Endothelial cell of umbilical vein (primary cell): Measurements from ENCODE around the gene OTOGL. TPM values are rescaled to one million over a fixed set of nuclear protein-coding genes. Genes with fewer than 3 reads are reported as not detected.

ENCODE experiments used
- BruUV-seq: library from RNA; stranded (reverse); fragments of 400-500 nt; replicated peaks from 2 replicates; lab custom pipeline; 2021; lab: Mats Ljungman, UMichigan
- CTCF ChIA-PET: fragments of 300-600, 350-600 bp; sonication (Branson Sonifier 250); formaldehyde crosslinking; loops from one replicate; lab custom pipeline; 2021; ENCODE audit warnings: antibody characterized with exemption, inconsistent platforms; lab: Charles Lee
- POLR2A ChIA-PET: fragments of 300-600, 350-600 bp; sonication (Branson Sonifier 250); formaldehyde crosslinking; loops from one replicate; lab custom pipeline; 2021; ENCODE audit warnings: antibody characterized with exemption, inconsistent platforms; lab: Charles Lee
- DNase-seq: peaks from one replicate; pipeline ENCODE4 v3.0.0-alpha.2; 2011; ENCODE audit warnings: low read depth, low spot score
- FAIRE-seq: peaks from 2 replicates; lab custom pipeline; 2011; peaks lifted over from hg19 to GRCh38; lab: Jason Lieb, UNC
- H2AFZ ChIP-seq: 2 replicates; pipeline ENCODE4 v1.6.0; 2012; ENCODE audit warnings: low read depth, low read length, control low read depth, inconsistent platforms
- H3K27ac ChIP-seq: 2 replicates; pipeline ENCODE4 v1.5.1; 2011; ENCODE audit warnings: low read depth, mild to moderate bottlenecking, control low read depth, low read length, moderate library complexity; ENCODE audit not compliant: insufficient read depth
- H3K27me3 ChIP-seq, 2 experiments: 2 replicates each; pipeline versions ENCODE4 v1.6.0 to v1.6.1; 2011; ENCODE audit warnings: low read length in 2 of 2, mixed read lengths in 1 of 2; ENCODE audit not compliant: control insufficient read depth in 2 of 2, insufficient read depth in 2 of 2
- H3K36me3 ChIP-seq, 2 experiments: 2 replicates in 1 of 2; 3 replicates in 1 of 2; pipeline ENCODE4 v1.5.1; 2011; ENCODE audit warnings: low read length in 2 of 2, mild to moderate bottlenecking in 1 of 2, moderate library complexity in 1 of 2; ENCODE audit not compliant: control insufficient read depth in 2 of 2, insufficient read depth in 2 of 2; ENCODE audit errors: extremely low read depth in 1 of 2
- H3K4me1 ChIP-seq: 3 replicates; pipeline ENCODE4 v1.5.1; 2011; ENCODE audit warnings: mild to moderate bottlenecking, low read length; ENCODE audit not compliant: control insufficient read depth, insufficient read depth; ENCODE audit errors: extremely low read depth
- H3K4me2 ChIP-seq: 2 replicates; pipeline ENCODE4 v1.6.1; 2011; ENCODE audit warnings: low read length, control low read depth, mixed read lengths; ENCODE audit not compliant: insufficient read depth
- H3K4me3 ChIP-seq, 3 experiments: fragments of 200-600 bp in 1 of 3; sonication (generic), shearing (Covaris generic) in 1 of 3; replicated peaks in 1 of 3; 2 replicates each; pipeline ENCODE4 v1.5.1; 2011 to 2016; ENCODE audit warnings: control low read depth in 3 of 3, low read length in 3 of 3, mild to moderate bottlenecking in 2 of 3, inconsistent platforms in 1 of 3, low read depth in 1 of 3, moderate library complexity in 1 of 3; ENCODE audit not compliant: insufficient read depth in 1 of 3
- H3K79me2 ChIP-seq: 2 replicates; pipeline ENCODE4 v1.6.0; 2012; ENCODE audit warnings: low read length, inconsistent platforms; ENCODE audit not compliant: control insufficient read depth, insufficient read depth
- H3K9ac ChIP-seq: replicated peaks from 2 replicates; pipeline ENCODE3; 2011; ENCODE audit warnings: low read length, control low read depth; ENCODE audit not compliant: insufficient read depth; ENCODE audit errors: extremely low read depth
- H3K9me1 ChIP-seq: replicated peaks from 3 replicates; pipeline ENCODE4 v1.6.0; 2011; ENCODE audit warnings: mild to moderate bottlenecking, low read length; ENCODE audit not compliant: control insufficient read depth, insufficient read depth; ENCODE audit errors: extremely low read depth
- H3K9me3 ChIP-seq: replicated peaks from 2 replicates; pipeline ENCODE4 v1.5.1; 2012; ENCODE audit warnings: low read length, inconsistent platforms; ENCODE audit not compliant: control insufficient read depth, insufficient read depth
- H4K20me1 ChIP-seq: replicated peaks from 2 replicates; pipeline ENCODE3; 2011; ENCODE audit warnings: mild to moderate bottlenecking, low read length; ENCODE audit not compliant: control insufficient read depth, insufficient read depth; ENCODE audit errors: extremely low read depth
- CTCF ChIP-seq, 2 donors: IDR thresholded peaks; 1 replicate in 1 of 2; 2 replicates in 1 of 2; pipeline ENCODE4 v1.5.1; 2011; ENCODE audit warnings: low read length in 2 of 2, mild to moderate bottlenecking in 2 of 2, moderate library complexity in 2 of 2, control low read depth in 1 of 2, inconsistent platforms in 1 of 2, low read depth in 1 of 2; ENCODE audit not compliant: insufficient read depth in 1 of 2; ENCODE audit errors: extremely low read depth in 1 of 2
- GATA2 ChIP-seq: IDR thresholded peaks from 2 replicates; pipeline ENCODE4 v1.7.0; 2011; ENCODE audit warnings: low read depth, mild to moderate bottlenecking, moderate library complexity, mixed read lengths, low read length; ENCODE audit not compliant: insufficient read length, insufficient read depth
- JUN ChIP-seq: IDR thresholded peaks from 2 replicates; pipeline ENCODE4 v1.6.1; 2011; ENCODE audit warnings: borderline replicate concordance, low read depth; ENCODE audit not compliant: insufficient read length, insufficient read depth
- MYC ChIP-seq: IDR thresholded peaks from one replicate; pipeline ENCODE4 v1.6.1; 2011; ENCODE audit warnings: mild to moderate bottlenecking, low read depth, low read length
- POLR2A ChIP-seq: IDR thresholded peaks from 2 replicates; pipeline ENCODE4 v1.6.1; 2012; ENCODE audit warnings: low read depth, mild to moderate bottlenecking, control low read depth, low read length
- POLR2AphosphoS5 ChIP-seq: IDR thresholded peaks from 2 replicates; pipeline ENCODE4 v1.6.1; 2012; ENCODE audit warnings: low read depth, mild to moderate bottlenecking, control low read depth, low read length, moderate library complexity; ENCODE audit not compliant: insufficient read depth
- dilution Hi-C: fragments of 300-500 bp; cut with MboI; formaldehyde crosslinking; loops from one replicate; pipeline ENCODE4 v1.15.0; 2019; ENCODE audit warnings: low sequenced_read_pairs; ENCODE audit not compliant: extremely low pct_ligation_motif_present
- intact Hi-C: fragments of 100-400 bp; cut with micrococcal nuclease; formaldehyde crosslinking; loops from one replicate; pipeline ENCODE4 v1.10.0; 2022
- polyA plus RNA-seq, 4 experiments: library from polyadenylated mRNA; depleted of rRNA in 3 of 4; stranded (reverse) in 3 of 4; unstranded in 1 of 4; fragments of >200 nt; gene quantifications; 2 replicates each; pipeline versions ENCODE4 v1.2.1 to v1.2.3, GENCODE V29; 2011 to 2012; ENCODE audit warnings: missing spikeins in 1 of 4
- total RNA-seq: library from RNA; stranded (reverse); gene quantifications from 2 replicates; pipeline ENCODE4 v1.2.3, GENCODE V29; 2021

The OTOGL gene
- total and polyA plus RNA-seq, 2 donors (not counting 3 experiments of a cell fraction or from before 2014, with no cell fraction given) = 1.4 to 2.0 TPM

- intact Hi-C loops = loop anchor here (10.0 kb wide), 1 partner anchor 52 kb away; no protein-coding TSS in a partner anchor
- no peak overlapping the region for H3K4me3 ChIP-seq
- no peak overlapping the region for H3K27ac ChIP-seq
- ChIA-PET CTCF (interaction anchor here (1.0 kb wide), 2 partner anchors 8 to 280 kb away, joined by 3 read pairs; no protein-coding TSS in a partner anchor), POLR2A (no interaction called here)
- H3K27me3 ChIP-seq = peaks cover 0 to 1% of the 10 kb centered on the region in 2 experiments
- H3K9me1 ChIP-seq = no peaks in the 10 kb centered on the region
- H3K36me3 ChIP-seq = no peaks in the 10 kb centered on the region
- no peak for DNase-seq
- H3K4me2 ChIP-seq = no peak overlapping the region
- dilution Hi-C loops = no loop called here
- peaks cover 2% of the 10 kb centered on the region for H3K4me1 ChIP-seq
- no peak overlapping the region for H3K9ac ChIP-seq
- H4K20me1 ChIP-seq = no peaks in the 10 kb centered on the region
- H2AFZ ChIP-seq = no peak overlapping the region
- H3K79me2 ChIP-seq = no peaks in the 10 kb centered on the region
- BruUV-seq = no TSS peak
- H3K9me3 ChIP-seq = no peaks in the 10 kb centered on the region
- no peak for TF ChIP-seq POLR2AphosphoS5
- TF ChIP-seq CTCF (IDR thresholded peaks at IDR 0.05; ENCODE audit: extremely low read depth in 1 of 2, insufficient read depth in 1 of 2, low read depth in 1 of 2, low read length in 2 of 2) = no peak
- FAIRE-seq = no peak
Observed at GRCh38 chr12:80166751-80167150, 67.4 kb downstream of the OTOGL start.

- dilution Hi-C loops (no loop called here), intact Hi-C loops (loop anchor here (1.0 to 10.0 kb wide), 2 partner anchors 29 to 54 kb away; no protein-coding TSS in a partner anchor)
- no TSS peak for BruUV-seq
- Histone ChIP-seq H3K27ac (no peak overlapping the region), H3K4me3 (no peak overlapping the region), H3K4me2 (no peak overlapping the region), H3K36me3 (no peaks in the 10 kb centered on the region), H3K9me1 (no peaks in the 10 kb centered on the region), H3K9me3 (no peaks in the 10 kb centered on the region), H2AFZ (no peak overlapping the region), H3K27me3 (peaks cover 0 to 1% of the 10 kb centered on the region in 2 experiments), H3K79me2 (no peaks in the 10 kb centered on the region), H3K4me1 (peaks cover 6% of the 10 kb centered on the region), H3K9ac (no peak overlapping the region), H4K20me1 (no peaks in the 10 kb centered on the region)
- FAIRE-seq (no peak), DNase-seq (no peak)
- TF ChIP-seq POLR2A = no peak
- no peak for TF ChIP-seq MYC
- no peak for TF ChIP-seq GATA2
- no peak for TF ChIP-seq JUN
- ChIA-PET CTCF (no interaction called here), POLR2A (no interaction called here)
Observed at GRCh38 chr12:80168936-80169335, 69.6 kb downstream of the OTOGL start.
